SK-N-SH treated with all-trans-retinoic acid at 6 μM for 48 hours (cell line): Measurements from ENCODE around the gene NUP35.

Source experiments
- ATAC-seq: fragments of 200-7000 bp; cut with Tn5 transposase; 3 replicates; pipeline ENCODE4 v1.9.1; 2020; ENCODE audit warnings: mild to moderate bottlenecking, moderate library complexity
- ARNTL ChIP-seq: fragments of 450-650 bp; formaldehyde crosslinking; IDR thresholded peaks from 2 replicates; pipeline ENCODE4 v1.5.0; 2020; ENCODE audit warnings: low read depth, mild to moderate bottlenecking, moderate library complexity, borderline replicate concordance
- BACH2 ChIP-seq: fragments of 250-450 bp; sonication (Bioruptor Pico); IDR thresholded peaks from 2 replicates; pipeline ENCODE4 v1.9.0; 2021; ENCODE audit warnings: mild to moderate bottlenecking, borderline replicate concordance
- CSDC2 ChIP-seq: fragments of 250-450 bp; sonication (Bioruptor Pico); IDR thresholded peaks from 2 replicates; pipeline ENCODE4 v1.5.0; 2020; ENCODE audit warnings: mild to moderate bottlenecking, moderate library complexity
- ESRRG ChIP-seq: fragments of 250-450 bp; sonication (Bioruptor Pico); IDR thresholded peaks from 2 replicates; pipeline ENCODE4 v1.6.1; 2021; ENCODE audit warnings: mild to moderate bottlenecking
- GLIS3 ChIP-seq: fragments of 250-450 bp; sonication (Bioruptor Pico); IDR thresholded peaks from 2 replicates; pipeline ENCODE4 v1.5.0; 2020; ENCODE audit warnings: mild to moderate bottlenecking, moderate library complexity
- ISL1 ChIP-seq: fragments of 250-450 bp; sonication (Bioruptor Pico); IDR thresholded peaks from 2 replicates; pipeline ENCODE4 v2.1.2; 2022; ENCODE audit warnings: mild to moderate bottlenecking, moderate library complexity
- PATZ1 ChIP-seq: fragments of 250-450 bp; sonication (Bioruptor Pico); IDR thresholded peaks from 2 replicates; pipeline ENCODE4 v1.8.0; 2020; ENCODE audit warnings: mild to moderate bottlenecking, moderate library complexity, borderline replicate concordance
- POU6F1 ChIP-seq: fragments of 250-450 bp; sonication (Bioruptor Pico); IDR thresholded peaks from 2 replicates; pipeline ENCODE4 v1.8.0; 2021; ENCODE audit warnings: low read depth, mild to moderate bottlenecking, moderate library complexity, borderline replicate concordance
- PPARA ChIP-seq: fragments of 250-450 bp; sonication (Bioruptor Pico); IDR thresholded peaks from 2 replicates; pipeline ENCODE4 v1.5.0; 2020; ENCODE audit warnings: mild to moderate bottlenecking, borderline replicate concordance
- RARB ChIP-seq: fragments of 250-450 bp; sonication (Bioruptor Pico); IDR thresholded peaks from 2 replicates; pipeline ENCODE4 v1.8.0; 2021; ENCODE audit warnings: mild to moderate bottlenecking, moderate library complexity
- SNAI2 ChIP-seq: fragments of 250-450 bp; sonication (Bioruptor Pico); IDR thresholded peaks from 2 replicates; pipeline ENCODE4 v1.5.0; 2020; ENCODE audit warnings: mild to moderate bottlenecking, moderate library complexity
- TOX ChIP-seq: fragments of 250-450 bp; sonication (Bioruptor Pico); IDR thresholded peaks from 2 replicates; pipeline ENCODE4 v1.8.0; 2021; ENCODE audit warnings: mild to moderate bottlenecking, moderate library complexity, borderline replicate concordance
- TSHZ2 ChIP-seq: fragments of 250-450 bp; sonication (Bioruptor Pico); IDR thresholded peaks from 2 replicates; pipeline ENCODE4 v1.5.0; 2020; ENCODE audit warnings: mild to moderate bottlenecking, moderate library complexity
- ZC3H10 ChIP-seq: fragments of 250-450 bp; sonication (Bioruptor Pico); IDR thresholded peaks from 2 replicates; pipeline ENCODE4 v1.5.1; 2021; ENCODE audit warnings: mild to moderate bottlenecking, moderate library complexity
- ZFP3 ChIP-seq: fragments of 250-450 bp; sonication (Bioruptor Pico); IDR thresholded peaks from 2 replicates; pipeline ENCODE4 v1.5.0; 2020; ENCODE audit warnings: mild to moderate bottlenecking, moderate library complexity
- ZFP30 ChIP-seq: fragments of 450-650 bp; formaldehyde crosslinking; IDR thresholded peaks from 2 replicates; pipeline ENCODE4 v1.5.0; 2022; ENCODE audit warnings: mild to moderate bottlenecking, moderate library complexity
- ZNF565 ChIP-seq: fragments of 450-650 bp; formaldehyde crosslinking; conservative IDR thresholded peaks from 2 replicates; pipeline ENCODE4 v1.5.0; 2020; ENCODE audit warnings: low read depth, mild to moderate bottlenecking, moderate library complexity
- ZNF70 ChIP-seq: fragments of 450-650 bp; formaldehyde crosslinking; IDR thresholded peaks from 2 replicates; pipeline ENCODE4 v1.5.0; 2020; ENCODE audit warnings: mild to moderate bottlenecking, moderate library complexity
- ZNF8 ChIP-seq: fragments of 450-650 bp; formaldehyde crosslinking; IDR thresholded peaks from 2 replicates; pipeline ENCODE4 v1.5.0; 2020; ENCODE audit warnings: mild to moderate bottlenecking, moderate library complexity

The NUP35 gene

GRCh38 chr2:183117226-183117625 lies 7.0 kb upstream of the NUP35 start:
- TF ChIP-seq ZNF70 (CRISPR knock-in tag) (no peak), RARB (CRISPR knock-in tag) (no peak), ZNF8 (CRISPR knock-in tag) (no peak), TOX (CRISPR knock-in tag) (no peak), PPARA (CRISPR knock-in tag) (no peak), ARNTL (CRISPR knock-in tag) (no peak), PATZ1 (CRISPR knock-in tag) (no peak)
- no peak for ATAC-seq

- TF ChIP-seq TSHZ2 (CRISPR knock-in tag) (no peak), RARB (CRISPR knock-in tag) (no peak), BACH2 (CRISPR knock-in tag) (no peak), POU6F1 (CRISPR knock-in tag) (no peak), ZFP30 (CRISPR knock-in tag) (no peak), ZC3H10 (CRISPR knock-in tag) (no peak), TOX (CRISPR knock-in tag) (no peak), PATZ1 (CRISPR knock-in tag) (no peak), ISL1 (no peak), ESRRG (CRISPR knock-in tag) (no peak), PPARA (CRISPR knock-in tag) (no peak), GLIS3 (CRISPR knock-in tag) (no peak)
- peak; percentile 23 for ATAC-seq
Measured at GRCh38 chr2:183123117-183123958, 905 bp upstream of the NUP35 start.

GRCh38 chr2:183123959-183124221 lies 353 bp upstream of the NUP35 start:
- TF ChIP-seq SNAI2 (CRISPR knock-in tag) (no peak), CSDC2 (CRISPR knock-in tag) (no peak), GLIS3 (CRISPR knock-in tag) (0 out of 2 replicates have a peak, but pooled peaks have one; percentile 26)
- peak; percentile 38 for ATAC-seq

- TF ChIP-seq ZNF565 (no peak), ZFP3 (CRISPR knock-in tag) (peak; percentile 93)
- ATAC-seq: no peak
Measured at GRCh38 chr2:183124957-183125255, 663 bp downstream of the NUP35 start.
